K562 (cell line): ENCODE results near the gene LUZP1. TPM values are rescaled to one million over a fixed set of nuclear protein-coding genes. Genes with fewer than 3 reads are reported as not detected.

Experiments
- ARNT ChIP-seq, 2 experiments: fragments of 450-650 bp; IDR thresholded peaks; 2 replicates each; pipeline ENCODE4 v1.6.1; 2016; ENCODE audit warnings: mild to moderate bottlenecking in 1 of 2
- CTCF ChIP-seq, 3 experiments: IDR thresholded peaks in 2 of 3; conservative IDR thresholded peaks in 1 of 3; 2 replicates each; pipeline ENCODE4 v1.5.1; 2011 to 2012; ENCODE audit warnings: low read length in 3 of 3, mild to moderate bottlenecking in 3 of 3, control low read depth in 2 of 3, improper control_type of control experiment in 1 of 3, inconsistent platforms in 1 of 3, low read depth in 1 of 3, mixed read lengths in 1 of 3, moderate library complexity in 1 of 3; ENCODE audit not compliant: insufficient read depth in 2 of 3
- DEAF1 ChIP-seq: fragments of 450-650 bp; formaldehyde crosslinking; IDR thresholded peaks from 2 replicates; pipeline ENCODE4 v1.4.0; 2020; ENCODE audit warnings: mild to moderate bottlenecking, moderate library complexity
- HMG20A ChIP-seq: fragments of 450-650 bp; formaldehyde crosslinking; conservative IDR thresholded peaks from 2 replicates; pipeline ENCODE4 v1.4.0; 2020; ENCODE audit warnings: mild to moderate bottlenecking, mixed read lengths
- JUN ChIP-seq, 2 experiments: sonication (generic) in 1 of 2; formaldehyde crosslinking in 1 of 2; IDR thresholded peaks; 2 replicates each; pipeline versions ENCODE4 v1.6.1 to v1.8.0; 2012 to 2022; ENCODE audit warnings: borderline replicate concordance in 2 of 2, mild to moderate bottlenecking in 2 of 2, improper control_type of control experiment in 1 of 2, low read depth in 1 of 2, low read length in 1 of 2, missing genetic modification reagents in 1 of 2
- KLF16 ChIP-seq: IDR thresholded peaks from 2 replicates; pipeline ENCODE4 v1.6.1; 2016; ENCODE audit warnings: antibody characterized with exemption
- LCOR ChIP-seq: sonication (generic); formaldehyde crosslinking; IDR thresholded peaks from 2 replicates; pipeline ENCODE4 v1.8.0; 2022; ENCODE audit warnings: mild to moderate bottlenecking, missing genetic modification reagents
- MLX ChIP-seq, 2 experiments: fragments of 450-650 bp in 1 of 2; sonication (generic) in 1 of 2; formaldehyde crosslinking; conservative IDR thresholded peaks; 2 replicates each; pipeline versions ENCODE4 v1.4.0 to v1.8.1; 2020 to 2022; ENCODE audit warnings: mild to moderate bottlenecking in 1 of 2, missing genetic modification reagents in 1 of 2
- NFATC3 ChIP-seq: fragments of 450-650 bp; IDR thresholded peaks from 2 replicates; pipeline ENCODE4 v1.6.1; 2017; ENCODE audit warnings: mild to moderate bottlenecking
- NFE2 ChIP-seq: IDR thresholded peaks from 2 replicates; pipeline ENCODE4 v1.6.1; 2014; ENCODE audit warnings: antibody characterized with exemption, low read depth
- PHF21A ChIP-seq: fragments of 450-650 bp; IDR thresholded peaks from 2 replicates; pipeline ENCODE4 v1.6.1; 2017; ENCODE audit warnings: low read depth, borderline replicate concordance
- PML ChIP-seq: IDR thresholded peaks from 2 replicates; pipeline ENCODE4 v1.6.1; 2012; ENCODE audit warnings: low read length, inconsistent platforms
- SMAD4 ChIP-seq: fragments of 250-450 bp; sonication (Bioruptor Pico); conservative IDR thresholded peaks from 2 replicates; pipeline ENCODE4 v1.8.0; 2021; ENCODE audit warnings: inconsistent platforms, mild to moderate bottlenecking, moderate library complexity
- SNRNP70 ChIP-seq: fragments of 200-400 bp; formaldehyde crosslinking; optimal IDR thresholded peaks from 2 replicates; pipeline ENCODE3; 2017; ENCODE audit warnings: low read depth, low read length
- SRSF7 ChIP-seq: fragments of 200-400 bp; formaldehyde crosslinking; optimal IDR thresholded peaks from 2 replicates; pipeline ENCODE3; 2017; ENCODE audit warnings: mild to moderate bottlenecking, low read depth, low read length
- STAG1 ChIP-seq: sonication (generic); formaldehyde crosslinking; IDR thresholded peaks from 2 replicates; pipeline ENCODE4 v1.5.0; 2020; ENCODE audit warnings: missing genetic modification reagents, borderline replicate concordance
- TAF1 ChIP-seq: IDR thresholded peaks from 2 replicates; pipeline ENCODE4 v1.6.1; 2011; ENCODE audit warnings: mild to moderate bottlenecking, low read length, moderate library complexity; ENCODE audit not compliant: insufficient read depth, control insufficient read depth, severe bottlenecking; ENCODE audit errors: extremely low read depth
- ZNF197 ChIP-seq: fragments of 200-800 bp; sonication (Bioruptor generic); IDR thresholded peaks from 2 replicates; pipeline ENCODE4 v1.6.1; 2016; ENCODE audit warnings: low read depth, missing genetic modification characterization, missing compliant biosample characterization
- ZNF253 ChIP-seq: fragments of 250-450 bp; sonication (Bioruptor Pico); conservative IDR thresholded peaks from 2 replicates; pipeline ENCODE4 v1.6.1; 2021; ENCODE audit warnings: mild to moderate bottlenecking
- ZNF395 ChIP-seq: fragments of 200-800 bp; sonication (Bioruptor generic); IDR thresholded peaks from 2 replicates; pipeline ENCODE4 v1.6.1; 2017; ENCODE audit warnings: missing genetic modification characterization, missing compliant biosample characterization
- ZNF41 ChIP-seq: fragments of 250-450 bp; sonication (Bioruptor Pico); conservative IDR thresholded peaks from 2 replicates; pipeline ENCODE4 v1.4.0; 2020; ENCODE audit warnings: mild to moderate bottlenecking
- ZNF561 ChIP-seq: fragments of 450-650 bp; formaldehyde crosslinking; conservative IDR thresholded peaks from 2 replicates; pipeline ENCODE4 v1.4.0; 2020; ENCODE audit warnings: mild to moderate bottlenecking, moderate library complexity
- ZNF717 ChIP-seq: fragments of 250-450 bp; sonication (Bioruptor Pico); IDR thresholded peaks from 2 replicates; pipeline ENCODE4 v1.5.0; 2021
- polyA plus RNA-seq, 8 experiments: library from polyadenylated mRNA; depleted of rRNA in 4 of 8; stranded (reverse) in 5 of 8; unstranded in 3 of 8; fragments of >200 nt; fragmentation: Nextera tagmentation in 2 of 8; fragmentation: Illumina TruSeq in 1 of 8; extraction: Ambion mirVana in 2 of 8; extraction: Trizol in 1 of 8; gene quantifications; 2 replicates each; pipeline versions ENCODE4 v1.2.1 to v1.2.3, GENCODE V29; 2011 to 2014; ENCODE audit warnings: inconsistent platforms in 1 of 8, missing spikeins in 1 of 8
- total RNA-seq, 7 experiments: library from RNA; depleted of rRNA in 6 of 7; stranded (reverse); fragments of >200 nt in 6 of 7; fragmentation: Illumina TruSeq in 2 of 7; extraction: Trizol in 2 of 7; gene quantifications; 2 replicates each; pipeline versions ENCODE4 v1.2.1 to v1.2.3, GENCODE V29; 2011 to 2021; ENCODE audit warnings: low replicate concordance in 1 of 7

The LUZP1 gene
- total and polyA plus RNA-seq, 9 of the 15 experiments (the other 6 are each of a cell fraction or from before 2014, with no cell fraction given) = 6.5 to 19.1 (median 12.4) TPM

GRCh38 chr1:23098463-23099170, 70.0 kb downstream of the LUZP1 start (continued):
- TF ChIP-seq PML = no peak
- TF ChIP-seq PHF21A = no peak
- TF ChIP-seq KLF16 = peak; percentile 40; the same call in 1 of the 2 replicates
- TF ChIP-seq ARNT (IDR thresholded peaks at IDR 0.05) = peak in 1 of 2 experiments; percentile 17; a peak in 1 of 4 replicates
- peak; percentile 31; the same call in 1 of the 2 replicates for TF ChIP-seq JUN (IDR thresholded peaks at IDR 0.05; ENCODE audit: borderline replicate concordance, low read depth, low read length)
- TF ChIP-seq JUN (CRISPR knock-in tag; IDR thresholded peaks at IDR 0.05; ENCODE audit: borderline replicate concordance) = no peak
- TF ChIP-seq ZNF253 (CRISPR knock-in tag) = no peak
- TF ChIP-seq ZNF197 (CRISPR knock-in tag) = no peak
- no peak for TF ChIP-seq SMAD4 (CRISPR knock-in tag)
- TF ChIP-seq STAG1 (CRISPR knock-in tag) = peak; percentile 86; the same call in 1 of the 2 replicates
- TF ChIP-seq TAF1 = no peak
- peak; percentile 93 to 99 (median 97) for TF ChIP-seq CTCF (IDR thresholded peaks at IDR 0.05 in 2 of 3, conservative IDR thresholded peaks at IDR 0.05 in 1 of 3; ENCODE audit: insufficient read depth in 2 of 3, low read depth in 1 of 3, low read length in 3 of 3)
- TF ChIP-seq MLX (CRISPR knock-in tag; conservative IDR thresholded peaks at IDR 0.05) = no peak
- TF ChIP-seq SRSF7 = no peak
- no peak for TF ChIP-seq HMG20A (CRISPR knock-in tag)
- no peak for TF ChIP-seq ZNF41
- TF ChIP-seq NFATC3 = peak; percentile 73; the same call in 1 of the 2 replicates
- no peak for TF ChIP-seq NFE2
- TF ChIP-seq SNRNP70 = no peak
- TF ChIP-seq ZNF561 = no peak
- TF ChIP-seq ZNF395 (CRISPR knock-in tag) = no peak
- no peak for TF ChIP-seq ZNF717 (CRISPR knock-in tag)
- peak; percentile 98 for TF ChIP-seq DEAF1 (CRISPR knock-in tag)
- 0 out of 2 replicates have a peak, but pooled peaks have one; percentile 44 for TF ChIP-seq LCOR (CRISPR knock-in tag)
